GM13977 (cell line): ENCODE measurements around the gene RABGGTB.
"Not testable (repeated sequence)": the region's sequence is repeated elsewhere in the genome, so short reads cannot be mapped to it uniquely, and the experiment has no call there.

Experiments
- DNase-seq: peaks from one replicate; pipeline ENCODE4 v3.0.0; 2012; ENCODE audit warnings: low spot score
- in situ Hi-C: fragments of 300-500 bp; cut with MboI; formaldehyde crosslinking; loops from one replicate; pipeline ENCODE4 v1.12.0; 2022; ENCODE audit warnings: low sequenced_read_pairs, low pct_unique_long_range_greater_than_20kb, mixed read lengths, inconsistent platforms; ENCODE audit not compliant: unreplicated experiment
- TF ChIP-seq, protein P1 (sequence below): IDR thresholded peaks from 2 replicates; pipeline ENCODE4 v1.5.1; 2012; ENCODE audit warnings: mild to moderate bottlenecking, control low read depth; ENCODE audit not compliant: insufficient read depth; ENCODE audit errors: extremely low read depth, missing control alignments

RABGGTB gene

DNA sequence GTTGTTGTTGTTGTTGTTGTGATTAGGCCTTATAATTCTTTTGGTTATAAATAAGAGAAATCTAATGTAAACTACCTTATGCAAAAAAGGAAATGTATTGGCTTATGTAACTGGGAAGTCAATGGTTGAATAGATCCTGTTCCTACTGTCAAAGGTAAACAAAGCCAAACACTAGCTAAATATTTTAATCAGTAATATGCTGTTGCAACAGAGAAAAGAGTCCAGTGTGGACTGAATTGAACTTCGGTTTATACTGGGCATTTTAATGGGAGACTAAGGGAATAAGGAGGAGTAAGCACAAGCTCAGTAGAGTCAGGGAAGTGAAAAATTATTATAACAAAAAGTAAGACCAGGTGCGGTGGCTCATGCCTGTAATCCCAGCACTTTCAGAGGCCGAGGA, 26.0 kb downstream of the RABGGTB start:
- TF ChIP-seq, protein P1, sequence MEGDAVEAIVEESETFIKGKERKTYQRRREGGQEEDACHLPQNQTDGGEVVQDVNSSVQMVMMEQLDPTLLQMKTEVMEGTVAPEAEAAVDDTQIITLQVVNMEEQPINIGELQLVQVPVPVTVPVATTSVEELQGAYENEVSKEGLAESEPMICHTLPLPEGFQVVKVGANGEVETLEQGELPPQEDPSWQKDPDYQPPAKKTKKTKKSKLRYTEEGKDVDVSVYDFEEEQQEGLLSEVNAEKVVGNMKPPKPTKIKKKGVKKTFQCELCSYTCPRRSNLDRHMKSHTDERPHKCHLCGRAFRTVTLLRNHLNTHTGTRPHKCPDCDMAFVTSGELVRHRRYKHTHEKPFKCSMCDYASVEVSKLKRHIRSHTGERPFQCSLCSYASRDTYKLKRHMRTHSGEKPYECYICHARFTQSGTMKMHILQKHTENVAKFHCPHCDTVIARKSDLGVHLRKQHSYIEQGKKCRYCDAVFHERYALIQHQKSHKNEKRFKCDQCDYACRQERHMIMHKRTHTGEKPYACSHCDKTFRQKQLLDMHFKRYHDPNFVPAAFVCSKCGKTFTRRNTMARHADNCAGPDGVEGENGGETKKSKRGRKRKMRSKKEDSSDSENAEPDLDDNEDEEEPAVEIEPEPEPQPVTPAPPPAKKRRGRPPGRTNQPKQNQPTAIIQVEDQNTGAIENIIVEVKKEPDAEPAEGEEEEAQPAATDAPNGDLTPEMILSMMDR, result no peak
- in situ Hi-C loops, result no loop called here
- DNase-seq, result no peak

- in situ Hi-C loops, DNase-seq: not testable (repeated sequence)
These were observed 37.5 kb downstream of the RABGGTB start for GRCh38 chr1:75823596-75823995.

GRCh38 chr1:75836528-75837100, 50.6 kb downstream of the RABGGTB start:
- no peak for DNase-seq
- TF ChIP-seq, protein P1, result no peak
- in situ Hi-C loops, result no loop called here

DNA sequence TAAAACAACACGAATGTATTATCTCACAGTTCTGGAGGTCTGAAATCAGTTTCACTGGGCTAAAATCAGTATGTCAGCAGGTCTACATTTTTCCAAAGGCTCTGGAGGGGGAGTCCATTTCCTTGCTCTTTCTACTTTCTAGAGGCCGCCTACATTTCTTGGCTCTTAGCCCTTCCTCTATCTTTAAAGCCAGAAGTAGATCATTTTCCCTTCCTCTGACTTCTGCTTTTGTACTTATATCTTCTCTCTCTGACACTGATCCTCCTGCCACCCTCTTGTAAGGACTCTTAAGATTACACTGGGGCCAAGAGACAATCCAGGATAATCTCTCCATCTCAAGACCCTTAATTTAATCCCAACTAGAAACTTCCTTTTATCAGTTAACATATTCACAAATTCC, 52.0 kb downstream of the RABGGTB start:
- DNase-seq, result no peak
- in situ Hi-C loops, result no loop called here
- TF ChIP-seq, protein P1, result no peak

GRCh38 chr1:75841421-75841820, 55.4 kb downstream of the RABGGTB start:
- in situ Hi-C loops, result no loop called here
- DNase-seq, result no peak
- TF ChIP-seq, protein P1, result no peak
